IMR-90 (cell line): ENCODE measurements around the gene LPGAT1.

Source experiments
- POLR2A ChIP-seq: IDR thresholded peaks from 2 replicates; pipeline ENCODE4 v1.6.1; 2012; ENCODE audit warnings: mild to moderate bottlenecking, low read depth, low read length
- RCOR1 ChIP-seq: IDR thresholded peaks from 2 replicates; pipeline ENCODE4 v1.6.1; 2012; ENCODE audit warnings: mild to moderate bottlenecking, low read length, improper control_type of control experiment; ENCODE audit not compliant: insufficient replicate concordance
- RFX5 ChIP-seq: IDR thresholded peaks from 2 replicates; pipeline ENCODE4 v1.8.0; 2012; ENCODE audit warnings: low read depth, mild to moderate bottlenecking, low read length, moderate library complexity
- TF ChIP-seq, protein P1 (sequence below): conservative IDR thresholded peaks from 2 replicates; pipeline ENCODE4 v1.5.1; 2012; ENCODE audit warnings: mild to moderate bottlenecking, low read depth, low read length, improper control_type of control experiment

DNA sequence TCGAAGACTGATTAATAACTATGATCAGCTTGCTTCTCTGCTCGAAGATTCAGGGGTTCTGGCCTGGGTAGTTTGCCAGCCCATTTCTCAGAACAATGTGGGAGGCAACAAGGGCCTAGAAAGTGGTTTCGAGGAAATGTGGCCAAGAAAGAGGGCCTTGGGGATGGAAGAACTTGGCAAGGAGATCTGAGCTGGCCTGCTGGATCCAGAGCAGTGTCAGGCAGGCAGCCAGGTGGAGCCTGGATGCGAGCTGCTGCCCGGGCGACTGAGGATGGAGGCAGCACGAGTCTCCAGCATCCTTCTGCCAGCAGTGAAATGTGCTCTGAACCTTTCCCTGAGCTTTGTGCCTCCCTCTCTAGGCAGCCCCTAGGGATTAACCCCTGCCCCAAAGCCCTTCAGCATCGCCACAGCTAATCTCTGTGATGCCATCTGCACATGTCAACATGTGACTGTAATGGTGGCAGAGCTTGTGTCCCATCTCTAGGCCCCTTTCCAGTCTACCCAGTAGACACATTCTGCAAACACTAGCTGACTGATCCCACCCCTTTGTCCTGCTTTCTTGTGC, 94.1 kb downstream of the LPGAT1 start:
- TF ChIP-seq, protein P1, sequence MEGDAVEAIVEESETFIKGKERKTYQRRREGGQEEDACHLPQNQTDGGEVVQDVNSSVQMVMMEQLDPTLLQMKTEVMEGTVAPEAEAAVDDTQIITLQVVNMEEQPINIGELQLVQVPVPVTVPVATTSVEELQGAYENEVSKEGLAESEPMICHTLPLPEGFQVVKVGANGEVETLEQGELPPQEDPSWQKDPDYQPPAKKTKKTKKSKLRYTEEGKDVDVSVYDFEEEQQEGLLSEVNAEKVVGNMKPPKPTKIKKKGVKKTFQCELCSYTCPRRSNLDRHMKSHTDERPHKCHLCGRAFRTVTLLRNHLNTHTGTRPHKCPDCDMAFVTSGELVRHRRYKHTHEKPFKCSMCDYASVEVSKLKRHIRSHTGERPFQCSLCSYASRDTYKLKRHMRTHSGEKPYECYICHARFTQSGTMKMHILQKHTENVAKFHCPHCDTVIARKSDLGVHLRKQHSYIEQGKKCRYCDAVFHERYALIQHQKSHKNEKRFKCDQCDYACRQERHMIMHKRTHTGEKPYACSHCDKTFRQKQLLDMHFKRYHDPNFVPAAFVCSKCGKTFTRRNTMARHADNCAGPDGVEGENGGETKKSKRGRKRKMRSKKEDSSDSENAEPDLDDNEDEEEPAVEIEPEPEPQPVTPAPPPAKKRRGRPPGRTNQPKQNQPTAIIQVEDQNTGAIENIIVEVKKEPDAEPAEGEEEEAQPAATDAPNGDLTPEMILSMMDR = no peak
- TF ChIP-seq RCOR1 (no peak), RFX5 (no peak), POLR2A (no peak)
